Fibroblast of lung (primary cell): Measurements from ENCODE around the gene ZCCHC2. TPM values are rescaled to one million over a fixed set of nuclear protein-coding genes. Genes with fewer than 3 reads are reported as not detected.

ENCODE experiments used
- DNase-seq, 2 donors: peaks; one replicate each; pipeline versions ENCODE4 v3.0.0 to v3.0.0-alpha.2; 2010; ENCODE audit warnings: low read depth in 2 of 2
- H2AFZ ChIP-seq: 2 replicates; pipeline ENCODE4 v1.5.1; 2012; ENCODE audit warnings: low read length, control low read depth, inconsistent platforms
- H3K27ac ChIP-seq: 2 replicates; pipeline ENCODE4 v1.5.1; 2011; ENCODE audit warnings: low read length, control low read depth; ENCODE audit not compliant: insufficient read depth
- H3K27me3 ChIP-seq: 2 replicates; pipeline ENCODE4 v1.5.1; 2011; ENCODE audit warnings: mild to moderate bottlenecking, low read length; ENCODE audit not compliant: control insufficient read depth, insufficient read depth
- H3K36me3 ChIP-seq: 2 replicates; pipeline ENCODE4 v1.5.1; 2011; ENCODE audit warnings: low read length; ENCODE audit not compliant: control insufficient read depth, insufficient read depth
- H3K4me1 ChIP-seq: 2 replicates; pipeline ENCODE4 v1.5.1; 2011; ENCODE audit warnings: low read length; ENCODE audit not compliant: control insufficient read depth, insufficient read depth; ENCODE audit errors: extremely low read depth
- H3K4me2 ChIP-seq: 2 replicates; pipeline ENCODE4 v1.5.1; 2011; ENCODE audit warnings: low read length, control low read depth; ENCODE audit not compliant: insufficient read depth; ENCODE audit errors: extremely low read depth
- H3K4me3 ChIP-seq, 4 experiments: fragments of 200-600 bp in 1 of 4; sonication (generic) in 1 of 4; replicated peaks in 1 of 4; 2 replicates each; pipeline ENCODE4 v1.5.1; 2011 to 2016; ENCODE audit warnings: low read length in 4 of 4, low read depth in 3 of 4, mild to moderate bottlenecking in 3 of 4, control low read depth in 2 of 4, inconsistent platforms in 1 of 4, mixed read lengths in 1 of 4; ENCODE audit not compliant: insufficient read depth in 1 of 4; ENCODE audit errors: control extremely low read depth in 1 of 4
- H3K79me2 ChIP-seq: 2 replicates; pipeline ENCODE4 v1.5.1; 2012; ENCODE audit warnings: mild to moderate bottlenecking, low read length, inconsistent platforms; ENCODE audit not compliant: control insufficient read depth, insufficient read depth
- H3K9ac ChIP-seq: 2 replicates; pipeline ENCODE4 v1.5.1; 2011; ENCODE audit warnings: mild to moderate bottlenecking, low read length, control low read depth; ENCODE audit not compliant: insufficient read depth
- H3K9me3 ChIP-seq: 2 replicates; pipeline ENCODE4 v1.5.1; 2012; ENCODE audit warnings: low read depth, low read length; ENCODE audit not compliant: control insufficient read depth, insufficient read depth
- H4K20me1 ChIP-seq: 2 replicates; pipeline ENCODE4 v1.5.1; 2011; ENCODE audit warnings: low read length; ENCODE audit not compliant: control insufficient read depth, insufficient read depth; ENCODE audit errors: extremely low read depth
- CTCF ChIP-seq, 2 donors: IDR thresholded peaks in 1 of 2; conservative IDR thresholded peaks in 1 of 2; 1 replicate in 1 of 2; 2 replicates in 1 of 2; pipeline ENCODE4 v1.5.1; 2011 to 2012; ENCODE audit warnings: low read length in 2 of 2, control low read depth in 1 of 2, inconsistent platforms in 1 of 2, low read depth in 1 of 2, mild to moderate bottlenecking in 1 of 2
- EZH2 ChIP-seq: IDR thresholded peaks from 2 replicates; pipeline ENCODE4 v1.5.1; 2012; ENCODE audit warnings: low read length, control low read depth, mild to moderate bottlenecking; ENCODE audit errors: missing control alignments
- polyA minus RNA-seq: library from RNA; depleted of rRNA, polyadenylated mRNA; stranded (reverse); fragments of >200 nt; gene quantifications from 2 replicates; pipeline ENCODE4 v1.2.3, GENCODE V29; 2011; ENCODE audit warnings: low replicate concordance
- polyA plus RNA-seq, 2 donors: library from polyadenylated mRNA; depleted of rRNA in 1 of 2; stranded (reverse) in 1 of 2; unstranded in 1 of 2; fragments of >200 nt; gene quantifications; 2 replicates each; pipeline ENCODE4 v1.2.1, GENCODE V29; 2011 to 2012; ENCODE audit warnings: missing spikeins in 1 of 2
- total RNA-seq: library from RNA; depleted of rRNA; stranded (reverse); fragments of >200 nt; gene quantifications from 2 replicates; pipeline ENCODE4 v1.2.1, GENCODE V29; 2014

Gene ZCCHC2
- total RNA-seq (10.9 and 14.6 TPM in 2 replicates), polyA plus RNA-seq (5.3 and 6.0 TPM in 2 replicates), polyA minus RNA-seq (6.7 and 23.8 TPM in 2 replicates)
- 2.9 and 3.3 TPM in 2 replicates for polyA plus RNA-seq (2012)

DNA sequence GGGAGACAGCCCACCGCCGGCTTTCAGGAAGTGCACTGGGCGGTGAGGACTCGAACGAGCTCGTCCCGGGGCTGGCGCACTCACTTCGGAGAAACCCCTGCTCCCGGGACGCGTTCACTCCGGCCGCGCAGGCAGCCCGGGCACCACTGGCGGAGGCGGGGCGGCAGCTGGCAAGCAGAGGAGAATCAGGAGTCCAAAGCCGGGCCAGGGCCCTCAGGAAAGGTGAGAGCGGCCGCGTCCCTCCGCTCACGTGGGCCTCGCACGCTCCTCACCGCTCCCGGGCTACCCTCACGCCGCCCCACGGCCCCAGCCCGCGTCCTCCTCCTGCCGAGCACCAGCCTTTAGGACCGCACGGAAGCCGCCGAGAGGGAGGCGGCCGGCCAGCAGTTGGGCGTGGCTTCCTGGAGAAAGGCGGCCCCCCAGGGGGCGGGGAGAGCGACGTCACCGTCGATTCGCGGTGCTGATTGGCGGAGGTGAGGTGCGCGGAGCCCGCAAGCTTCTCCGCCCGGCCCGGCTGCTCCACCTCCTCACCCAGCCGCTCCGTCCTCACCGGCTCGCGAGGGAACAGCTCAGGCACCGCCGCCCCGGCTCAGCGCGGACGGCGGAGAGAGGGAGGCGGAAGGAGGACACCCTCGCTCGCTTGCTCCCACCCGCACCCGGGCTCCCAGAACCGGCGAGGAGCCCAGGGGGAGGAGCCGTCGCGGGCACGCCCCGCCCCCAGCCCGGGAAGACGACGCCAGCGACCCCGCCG is at the start of gene ZCCHC2:
TSS of gene ZCCHC2 (plus strand) at position 522 of the 751 bp plus-strand sequence. CDS start 400 bp downstream, outside the sequence.
- peak; percentile 96 to 97 for DNase-seq
- peak within 1 kb of the TSS; percentile 64 to 90 (median 83) for H3K4me3 ChIP-seq
- H3K36me3 ChIP-seq = no peaks in the 10 kb centered on the region
- H3K27ac ChIP-seq = peak within 1 kb of the TSS; percentile 82
- H2AFZ ChIP-seq = peak within 1 kb of the TSS; percentile 79
- H4K20me1 ChIP-seq = no peaks in the 10 kb centered on the region
- TF ChIP-seq CTCF (conservative IDR thresholded peaks at IDR 0.05 in 1 of 2, IDR thresholded peaks at IDR 0.05 in 1 of 2; ENCODE audit: low read depth in 1 of 2, low read length in 2 of 2) = no peak
- TF ChIP-seq EZH2 = no peak
- peak within 1 kb of the TSS; percentile 76 for H3K9ac ChIP-seq
- peaks cover 20% of the 10 kb centered on the region for H3K79me2 ChIP-seq
- H3K27me3 ChIP-seq = no peaks in the 10 kb centered on the region
- no peaks in the 10 kb centered on the region for H3K9me3 ChIP-seq
- H3K4me2 ChIP-seq = peak within 1 kb of the TSS; percentile 93
- peaks cover 13% of the 10 kb centered on the region for H3K4me1 ChIP-seq

DNA sequence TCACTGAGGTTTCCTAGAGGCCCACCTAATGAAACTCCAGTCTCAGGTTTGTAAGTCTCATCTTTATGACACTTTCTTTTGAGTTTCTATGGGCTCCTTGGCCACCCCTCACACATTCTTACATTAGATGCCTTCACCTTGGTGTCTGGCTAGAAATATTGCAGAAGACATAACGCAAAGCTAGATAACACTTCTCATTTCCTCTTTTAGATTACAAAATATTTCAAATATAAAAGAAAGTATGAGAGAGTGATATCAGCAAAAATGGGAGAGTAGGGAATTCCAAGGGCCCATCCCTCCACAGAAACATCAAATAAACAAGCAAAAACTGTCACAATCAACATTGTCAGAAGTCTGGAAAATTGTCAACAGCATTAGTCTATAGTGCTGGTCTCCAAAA is 43.3 kb upstream of the ZCCHC2 start:
- DNase-seq = no peak
- no peak overlapping the region for H3K27ac ChIP-seq
- H3K9ac ChIP-seq = no peak overlapping the region
- no peaks in the 10 kb centered on the region for H3K79me2 ChIP-seq
- no peaks in the 10 kb centered on the region for H4K20me1 ChIP-seq
- H3K36me3 ChIP-seq = no peaks in the 10 kb centered on the region
- no peaks in the 10 kb centered on the region for H3K9me3 ChIP-seq
- no peaks in the 10 kb centered on the region for H3K4me1 ChIP-seq
- no peaks in the 10 kb centered on the region for H3K27me3 ChIP-seq
- no peak overlapping the region for H2AFZ ChIP-seq
- no peak overlapping the region for H3K4me3 ChIP-seq
- no peak overlapping the region for H3K4me2 ChIP-seq
- TF ChIP-seq CTCF (conservative IDR thresholded peaks at IDR 0.05 in 1 of 2, IDR thresholded peaks at IDR 0.05 in 1 of 2; ENCODE audit: low read depth in 1 of 2, low read length in 2 of 2) (no peak), EZH2 (no peak)

GRCh38 chr18:62480927-62481326 is 41.9 kb upstream of the ZCCHC2 start:
- no peaks in the 10 kb centered on the region for H3K36me3 ChIP-seq
- no peak for TF ChIP-seq CTCF (conservative IDR thresholded peaks at IDR 0.05 in 1 of 2, IDR thresholded peaks at IDR 0.05 in 1 of 2; ENCODE audit: low read depth in 1 of 2, low read length in 2 of 2)
- TF ChIP-seq EZH2 = no peak
- no peaks in the 10 kb centered on the region for H3K4me1 ChIP-seq
- no peak overlapping the region for H3K4me3 ChIP-seq
- H3K27me3 ChIP-seq = no peaks in the 10 kb centered on the region
- H3K9me3 ChIP-seq = no peaks in the 10 kb centered on the region
- H4K20me1 ChIP-seq = no peaks in the 10 kb centered on the region
- H3K9ac ChIP-seq = no peak overlapping the region
- H2AFZ ChIP-seq = no peak overlapping the region
- no peaks in the 10 kb centered on the region for H3K79me2 ChIP-seq
- H3K27ac ChIP-seq = no peak overlapping the region
- H3K4me2 ChIP-seq = no peak overlapping the region
- DNase-seq = no peak
